Dendritic cell treated with granulocyte-macrophage colony-stimulating factor and Interleukin-4, amounts not matched to agents 40 ng/mL and 50 ng/mL, for 4 days (primary cell): Measurements from ENCODE around the gene ZNF892.
"Not testable (repeated sequence)": the region's sequence is repeated elsewhere in the genome, so short reads cannot be mapped to it uniquely, and the experiment has no call there.

Experiments
- H3K27ac Mint-ChIP-seq: one replicate; pipeline ENCODE4 v1.8.0; 2022; ENCODE audit warnings: mild to moderate bottlenecking, mixed read lengths
- H3K27me3 Mint-ChIP-seq: one replicate; pipeline ENCODE4 v1.8.0; 2022; ENCODE audit warnings: mild to moderate bottlenecking, mixed read lengths
- H3K36me3 Mint-ChIP-seq: one replicate; pipeline ENCODE4 v1.8.0; 2022; ENCODE audit warnings: low read depth, mixed read lengths
- H3K4me1 Mint-ChIP-seq: one replicate; pipeline ENCODE4 v1.8.0; 2022; ENCODE audit warnings: low read depth, mixed read lengths
- H3K4me3 Mint-ChIP-seq: one replicate; pipeline ENCODE4 v1.8.0; 2022; ENCODE audit warnings: mild to moderate bottlenecking, moderate library complexity, mixed read lengths
- H3K9me3 Mint-ChIP-seq: one replicate; pipeline ENCODE4 v1.8.0; 2022; ENCODE audit warnings: mixed read lengths
- intact Hi-C: fragments of 100-400 bp; cut with micrococcal nuclease; formaldehyde crosslinking; loops from one replicate; pipeline ENCODE4 v1.15.0; 2022

The ZNF892 gene

DNA sequence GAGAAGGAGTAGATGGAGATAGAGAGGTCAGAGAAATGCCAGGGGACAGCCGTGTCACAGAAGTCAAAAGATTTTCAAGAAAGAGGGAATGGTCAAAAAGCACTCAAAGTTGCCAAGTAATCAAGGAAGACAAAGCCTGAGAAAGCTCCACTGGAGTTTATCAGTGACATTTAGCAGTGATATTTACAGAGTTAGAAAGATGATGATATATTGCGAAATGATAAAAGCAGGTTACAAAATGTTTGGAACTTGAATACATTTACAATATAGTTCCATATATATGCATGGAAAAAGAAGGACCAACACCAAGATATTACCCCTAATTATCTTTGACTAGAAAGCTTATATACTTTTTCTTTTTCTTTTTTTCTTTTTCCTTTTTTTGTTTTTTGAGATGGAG is 21.3 kb upstream of the ZNF892 start:
- Mint-ChIP-seq H3K9me3 (peaks cover 49% of the 10 kb centered on the region), H3K4me1 (no peaks in the 10 kb centered on the region), H3K36me3 (peaks cover 28% of the 10 kb centered on the region), H3K27me3 (peaks cover 2% of the 10 kb centered on the region), H3K4me3 (no peak overlapping the region), H3K27ac (no peak overlapping the region)
- intact Hi-C loops, result no loop called here

DNA sequence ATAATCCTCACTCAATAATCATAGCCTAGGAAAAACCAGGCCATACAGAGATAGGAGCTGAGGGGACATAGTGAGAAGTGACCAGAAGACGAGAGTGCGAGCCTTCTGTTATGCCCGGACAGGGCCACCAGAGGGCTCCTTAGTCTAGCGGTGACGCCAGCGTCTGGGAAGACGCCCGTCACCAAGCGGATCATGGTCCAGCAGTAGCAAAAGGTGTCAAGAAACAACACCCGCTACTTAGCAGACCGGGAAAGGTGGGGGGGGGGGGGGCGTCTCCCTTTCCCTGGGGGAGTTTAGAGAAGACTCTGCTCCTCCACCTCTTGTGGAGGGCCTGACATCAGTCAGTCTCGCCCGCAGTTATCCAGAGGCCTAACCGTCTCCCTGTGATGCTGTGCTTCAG is 14.4 kb upstream of the ZNF892 start:
- H3K4me3 Mint-ChIP-seq, H3K9me3 Mint-ChIP-seq, H3K4me1 Mint-ChIP-seq, intact Hi-C loops, H3K27ac Mint-ChIP-seq, H3K36me3 Mint-ChIP-seq, H3K27me3 Mint-ChIP-seq: not testable (repeated sequence)

DNA sequence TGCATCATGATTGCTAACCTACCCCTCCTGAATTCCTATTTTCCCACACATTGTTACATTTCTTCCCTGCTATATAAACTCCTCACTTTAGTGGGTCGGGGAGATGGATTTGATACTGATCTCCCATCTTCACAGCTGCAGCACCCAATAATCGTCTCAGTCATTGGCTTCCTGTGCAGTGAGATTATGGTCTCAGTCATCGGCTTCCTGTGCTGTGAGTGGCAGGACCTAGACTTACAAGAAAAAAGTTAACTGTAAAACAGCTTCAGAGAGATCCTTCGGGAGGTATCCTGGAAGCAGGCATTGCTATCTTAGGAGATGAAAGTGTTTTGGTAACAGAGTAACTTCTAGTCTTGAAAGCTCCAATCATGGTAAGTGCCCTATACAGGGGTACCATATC is 3.4 kb upstream of the ZNF892 start:
- intact Hi-C loops, result no loop called here
- peaks cover 21% of the 10 kb centered on the region for H3K9me3 Mint-ChIP-seq
- H3K36me3 Mint-ChIP-seq, result peaks cover 13% of the 10 kb centered on the region
- no peak overlapping the region for H3K27ac Mint-ChIP-seq
- no peak overlapping the region for H3K4me3 Mint-ChIP-seq
- peaks cover 12% of the 10 kb centered on the region for H3K4me1 Mint-ChIP-seq
- peaks cover 6% of the 10 kb centered on the region for H3K27me3 Mint-ChIP-seq

DNA sequence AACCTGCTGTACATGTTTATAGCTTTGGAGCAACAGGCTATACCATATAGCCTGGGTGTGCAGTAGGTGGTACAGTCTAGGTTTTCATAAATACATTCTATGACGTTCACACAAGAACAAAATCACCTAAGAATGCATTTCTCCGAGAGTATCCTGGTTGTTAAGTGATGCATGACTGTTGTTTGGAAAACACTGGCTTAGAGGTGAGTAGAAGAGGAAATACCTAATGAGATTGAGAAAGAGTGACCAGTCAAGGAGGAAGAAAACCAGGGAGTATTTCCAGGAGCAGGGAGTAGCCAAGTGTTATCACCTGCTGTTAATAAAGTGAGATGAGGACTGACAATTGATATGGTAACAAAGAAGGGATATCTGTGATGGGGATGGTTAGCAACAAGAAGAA is 2.9 kb upstream of the ZNF892 start:
- intact Hi-C loops, result no loop called here
- Mint-ChIP-seq H3K27ac (no peak overlapping the region), H3K36me3 (peaks cover 18% of the 10 kb centered on the region), H3K4me1 (peaks cover 12% of the 10 kb centered on the region), H3K9me3 (peaks cover 26% of the 10 kb centered on the region), H3K27me3 (peaks cover 6% of the 10 kb centered on the region), H3K4me3 (no peak overlapping the region)

DNA sequence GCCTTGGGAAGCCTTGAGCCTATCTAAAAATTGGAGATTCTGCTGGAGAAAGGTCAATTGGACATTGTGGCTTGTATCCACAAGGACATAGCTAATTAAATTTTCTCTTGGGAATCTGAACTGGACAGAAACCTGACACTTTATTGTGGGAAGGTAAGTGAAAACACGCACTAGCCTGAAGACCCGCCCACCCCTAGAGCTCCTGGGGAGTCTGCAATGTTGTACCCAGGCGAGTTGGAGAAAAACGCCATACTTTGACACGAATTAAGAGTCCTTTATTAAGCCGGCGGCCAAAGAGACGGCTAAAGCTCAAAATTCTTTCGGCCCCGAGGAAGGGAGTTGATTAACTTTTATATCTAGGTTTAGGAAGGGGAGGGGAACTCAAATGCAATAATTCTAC is 1.2 kb upstream of the ZNF892 start:
- H3K4me1 Mint-ChIP-seq, result peaks cover 12% of the 10 kb centered on the region
- H3K9me3 Mint-ChIP-seq, result peaks cover 35% of the 10 kb centered on the region
- H3K4me3 Mint-ChIP-seq, result no peak overlapping the region
- peaks cover 6% of the 10 kb centered on the region for H3K27me3 Mint-ChIP-seq
- intact Hi-C loops, result no loop called here
- peaks cover 32% of the 10 kb centered on the region for H3K36me3 Mint-ChIP-seq
- no peak overlapping the region for H3K27ac Mint-ChIP-seq

DNA sequence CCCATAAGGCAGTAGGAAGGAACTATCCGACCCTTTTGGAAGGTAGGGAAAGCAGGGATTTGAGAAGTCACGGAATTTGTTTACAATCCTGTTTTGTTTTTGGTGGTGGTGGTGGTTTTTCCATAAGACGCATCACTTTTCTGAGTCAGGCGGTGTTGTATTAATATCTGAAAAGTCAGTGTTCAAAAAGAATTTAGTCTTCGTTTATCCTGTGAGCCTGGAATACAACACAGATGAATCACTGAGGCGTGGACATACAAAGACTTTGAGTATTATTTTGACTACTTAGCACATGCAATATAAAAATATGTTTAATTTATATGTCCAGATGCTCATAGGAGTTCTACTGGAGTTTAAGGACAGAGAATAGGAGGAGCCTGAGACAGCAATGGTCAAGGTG is 785 bp downstream of the ZNF892 start:
- Mint-ChIP-seq H3K4me1 (peaks cover 12% of the 10 kb centered on the region), H3K4me3 (peak overlapping the region; percentile 90), H3K36me3 (peaks cover 53% of the 10 kb centered on the region), H3K27ac (peak overlapping the region; percentile 91), H3K9me3 (peaks cover 51% of the 10 kb centered on the region), H3K27me3 (peaks cover 6% of the 10 kb centered on the region)
- intact Hi-C loops, result no loop called here

DNA sequence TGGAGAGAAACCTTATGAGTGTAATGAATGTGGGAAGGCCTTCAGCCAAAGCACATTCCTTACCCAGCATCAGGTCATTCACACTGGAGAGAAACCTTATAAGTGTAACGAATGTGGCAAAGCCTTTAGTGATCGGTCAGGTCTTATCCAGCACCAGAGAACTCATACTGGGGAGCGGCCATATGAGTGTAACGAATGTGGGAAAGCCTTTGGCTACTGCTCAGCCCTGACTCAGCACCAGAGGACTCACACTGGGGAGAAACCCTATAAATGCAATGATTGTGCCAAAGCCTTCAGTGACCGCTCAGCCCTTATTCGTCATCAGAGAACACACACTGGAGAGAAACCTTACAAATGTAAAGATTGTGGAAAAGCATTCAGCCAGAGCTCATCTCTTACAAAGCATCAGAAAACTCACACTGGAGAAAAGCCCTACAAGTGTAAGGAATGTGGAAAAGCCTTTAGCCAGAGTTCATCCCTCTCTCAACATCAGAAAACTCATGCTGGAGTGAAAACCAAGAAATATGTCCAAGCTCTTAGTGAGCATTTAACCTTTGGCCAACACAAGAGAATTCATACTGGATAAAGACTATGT is 7.8 kb downstream of the ZNF892 start:
- Mint-ChIP-seq H3K4me1 (no peaks in the 10 kb centered on the region), H3K36me3 (peaks cover 72% of the 10 kb centered on the region), H3K4me3 (no peak overlapping the region), H3K27me3 (no peaks in the 10 kb centered on the region), H3K9me3 (peaks cover 100% of the 10 kb centered on the region), H3K27ac (no peak overlapping the region)
- intact Hi-C loops, result no loop called here

DNA sequence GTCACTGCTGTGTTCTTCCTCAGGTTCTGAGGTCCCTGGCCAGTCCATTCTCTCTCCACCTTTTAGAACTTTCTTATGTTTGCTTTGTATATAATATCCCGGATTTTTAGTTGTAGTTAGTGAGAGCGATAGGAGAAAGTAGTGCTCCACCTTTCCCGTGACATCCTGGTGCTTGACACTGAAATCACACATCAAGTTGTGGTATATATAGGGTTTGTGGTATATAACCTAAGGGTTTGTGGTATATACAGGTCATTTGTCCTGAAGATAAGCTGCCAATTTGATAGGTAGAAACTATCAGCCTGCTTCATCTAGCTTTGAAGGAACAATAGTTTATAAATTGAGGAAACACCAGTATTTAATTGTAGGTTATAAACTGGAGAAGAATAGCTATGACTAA is 13.1 kb downstream of the ZNF892 start:
- intact Hi-C loops, result no loop called here
- Mint-ChIP-seq H3K36me3 (peaks cover 19% of the 10 kb centered on the region), H3K9me3 (peaks cover 92% of the 10 kb centered on the region), H3K4me1 (no peaks in the 10 kb centered on the region), H3K27ac (no peak overlapping the region), H3K27me3 (no peaks in the 10 kb centered on the region), H3K4me3 (no peak overlapping the region)

DNA sequence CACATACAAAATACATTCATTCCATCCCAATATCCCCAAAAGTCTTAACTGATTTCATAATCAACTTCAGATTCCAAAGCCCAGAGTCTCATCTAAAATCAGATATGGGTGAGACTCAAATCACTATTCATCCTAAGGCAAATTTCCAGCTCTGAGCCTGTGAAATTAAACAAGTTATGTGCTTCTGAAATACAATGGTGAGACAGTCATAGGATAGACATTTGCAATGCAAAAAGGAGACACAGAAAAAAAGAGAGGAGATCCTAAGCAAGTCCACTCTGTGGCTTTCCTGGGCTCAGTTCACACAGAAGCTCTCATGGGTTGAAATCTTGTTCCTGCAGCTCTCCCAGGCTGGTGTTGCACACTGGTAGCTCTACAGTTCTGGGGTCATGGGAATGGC is 18.3 kb downstream of the ZNF892 start:
- Mint-ChIP-seq H3K4me3 (no peak overlapping the region), H3K4me1 (no peaks in the 10 kb centered on the region), H3K36me3 (no peaks in the 10 kb centered on the region), H3K27me3 (no peaks in the 10 kb centered on the region), H3K9me3 (peaks cover 51% of the 10 kb centered on the region), H3K27ac (no peak overlapping the region)
- intact Hi-C loops, result no loop called here

DNA sequence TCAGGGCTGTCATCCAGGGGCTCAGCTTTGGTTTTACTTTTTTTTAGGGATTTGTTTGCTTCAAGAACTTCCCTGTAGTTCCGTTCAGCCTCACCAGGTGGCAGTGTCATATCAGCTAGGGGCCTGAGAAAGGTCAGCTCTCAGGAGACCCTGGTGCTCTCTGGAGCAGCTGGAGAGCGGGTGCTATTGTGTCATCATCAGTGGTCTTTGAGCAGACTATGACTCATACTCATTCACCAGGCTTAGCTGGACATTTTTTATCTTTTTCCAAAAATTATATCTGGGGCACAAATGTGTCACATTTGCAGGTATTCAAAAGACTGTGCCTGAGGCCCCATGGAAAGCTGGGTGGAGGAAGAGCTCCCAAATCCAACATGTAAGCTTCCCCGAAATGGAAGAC is 24.4 kb downstream of the ZNF892 start:
- peaks cover 9% of the 10 kb centered on the region for H3K9me3 Mint-ChIP-seq
- no peaks in the 10 kb centered on the region for H3K27me3 Mint-ChIP-seq
- no peak overlapping the region for H3K4me3 Mint-ChIP-seq
- H3K36me3 Mint-ChIP-seq, result no peaks in the 10 kb centered on the region
- H3K4me1 Mint-ChIP-seq, result peaks cover 5% of the 10 kb centered on the region
- intact Hi-C loops, result loop anchor here (1.0 to 2.0 kb wide), 2 partner anchors 84 to 497 kb away; no protein-coding TSS in a partner anchor
- H3K27ac Mint-ChIP-seq, result no peak overlapping the region

DNA sequence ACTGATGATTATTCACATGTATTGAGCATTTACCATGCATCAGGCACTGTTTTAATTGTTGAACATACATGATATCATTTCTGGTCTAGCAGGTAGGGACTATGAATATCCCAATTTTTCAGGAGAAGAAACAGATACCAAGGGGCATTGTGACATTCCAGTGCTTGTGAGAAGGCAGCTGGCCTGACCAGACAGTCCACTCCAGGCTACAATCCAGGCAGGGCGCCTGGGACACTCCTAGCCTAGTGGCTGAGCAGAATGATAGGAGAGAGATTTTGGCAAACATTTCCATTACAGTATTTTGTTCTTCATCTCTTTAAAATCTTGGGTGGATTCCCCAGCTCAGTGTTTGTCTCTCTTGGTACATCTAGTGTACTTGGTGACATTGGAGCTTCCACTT is 24.9 kb downstream of the ZNF892 start:
- intact Hi-C loops, result no loop called here

DNA sequence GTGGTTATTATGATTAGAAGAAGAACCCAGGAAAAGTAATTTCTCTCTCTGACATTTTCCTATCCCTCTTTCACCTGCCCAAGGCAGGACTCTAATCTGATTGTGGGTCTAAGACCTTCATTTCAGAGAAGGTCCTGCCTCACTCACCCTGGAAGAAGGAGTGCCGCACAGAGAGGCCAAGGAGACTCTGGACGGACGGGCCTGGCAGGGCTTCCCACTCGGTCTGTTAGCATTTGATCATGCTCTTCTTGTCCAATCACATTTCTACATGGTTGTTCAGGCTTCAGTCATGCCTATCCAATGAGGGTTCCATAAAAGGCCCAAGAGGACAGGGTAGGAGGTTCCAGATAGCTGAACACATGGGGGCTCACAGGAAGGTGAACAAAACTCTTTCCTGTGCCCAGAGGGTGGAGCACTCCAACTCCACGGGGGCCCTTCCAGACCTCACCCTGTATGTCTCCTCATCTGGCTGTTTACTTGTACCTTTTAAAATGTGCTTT is 27.0 kb downstream of the ZNF892 start:
- no peak overlapping the region for H3K27ac Mint-ChIP-seq
- H3K4me1 Mint-ChIP-seq, result peaks cover 5% of the 10 kb centered on the region
- H3K9me3 Mint-ChIP-seq, result peaks cover 9% of the 10 kb centered on the region
- intact Hi-C loops, result no loop called here
- no peaks in the 10 kb centered on the region for H3K27me3 Mint-ChIP-seq
- no peak overlapping the region for H3K4me3 Mint-ChIP-seq
- H3K36me3 Mint-ChIP-seq, result no peaks in the 10 kb centered on the region

More for the DNA sequence above, 24.9 kb downstream of the ZNF892 start:
- H3K36me3 Mint-ChIP-seq, result no peaks in the 10 kb centered on the region
- H3K4me1 Mint-ChIP-seq, result peaks cover 5% of the 10 kb centered on the region
- peaks cover 9% of the 10 kb centered on the region for H3K9me3 Mint-ChIP-seq
- no peak overlapping the region for H3K4me3 Mint-ChIP-seq
- H3K27ac Mint-ChIP-seq, result no peak overlapping the region
- no peaks in the 10 kb centered on the region for H3K27me3 Mint-ChIP-seq

DNA sequence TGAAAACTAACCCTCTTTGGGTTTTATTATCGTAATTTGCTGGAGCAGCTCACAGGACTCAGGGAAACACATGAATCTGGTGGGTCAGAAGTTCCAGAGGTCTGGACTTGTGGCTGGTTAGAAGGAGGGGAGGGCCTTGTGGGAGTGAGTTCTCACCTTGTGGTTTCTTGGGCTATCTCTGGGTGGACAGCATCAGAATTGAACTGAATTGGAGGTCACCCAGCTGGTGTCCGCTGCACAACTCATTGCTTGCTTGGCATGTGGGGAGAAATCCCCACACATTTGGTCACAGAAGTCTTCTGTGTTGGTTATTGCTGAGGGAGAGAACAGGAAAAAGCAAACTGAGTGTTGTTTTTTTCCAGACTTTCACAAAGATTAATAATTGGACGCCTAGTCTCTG is 27.5 kb downstream of the ZNF892 start:
- intact Hi-C loops, result no loop called here
- Mint-ChIP-seq H3K36me3 (no peaks in the 10 kb centered on the region), H3K4me1 (peaks cover 5% of the 10 kb centered on the region), H3K4me3 (no peak overlapping the region), H3K27me3 (no peaks in the 10 kb centered on the region), H3K9me3 (peaks cover 11% of the 10 kb centered on the region), H3K27ac (no peak overlapping the region)

DNA sequence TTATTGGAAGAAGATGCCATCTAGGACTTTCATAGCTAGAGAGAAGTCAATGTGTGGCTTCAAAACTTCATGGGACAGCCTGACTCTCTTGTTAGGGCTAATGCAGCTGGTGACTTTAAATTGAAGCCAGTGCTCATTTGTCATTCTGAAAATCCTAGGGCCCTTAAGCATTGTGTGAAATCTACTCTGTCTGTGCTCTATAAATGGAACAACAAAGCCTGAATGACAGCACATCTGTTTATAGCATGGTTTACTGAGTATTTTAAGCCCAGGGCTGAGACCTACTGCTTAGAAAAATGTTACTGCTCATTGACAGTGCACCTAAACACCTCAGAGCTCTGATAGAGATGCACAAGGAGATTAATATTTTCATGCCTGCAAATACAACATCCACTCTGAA is 30.8 kb downstream of the ZNF892 start:
- intact Hi-C loops, result no loop called here
- Mint-ChIP-seq H3K4me1 (peaks cover 5% of the 10 kb centered on the region), H3K36me3 (no peaks in the 10 kb centered on the region), H3K27me3 (no peaks in the 10 kb centered on the region), H3K9me3 (peaks cover 44% of the 10 kb centered on the region), H3K4me3 (no peak overlapping the region), H3K27ac (no peak overlapping the region)

DNA sequence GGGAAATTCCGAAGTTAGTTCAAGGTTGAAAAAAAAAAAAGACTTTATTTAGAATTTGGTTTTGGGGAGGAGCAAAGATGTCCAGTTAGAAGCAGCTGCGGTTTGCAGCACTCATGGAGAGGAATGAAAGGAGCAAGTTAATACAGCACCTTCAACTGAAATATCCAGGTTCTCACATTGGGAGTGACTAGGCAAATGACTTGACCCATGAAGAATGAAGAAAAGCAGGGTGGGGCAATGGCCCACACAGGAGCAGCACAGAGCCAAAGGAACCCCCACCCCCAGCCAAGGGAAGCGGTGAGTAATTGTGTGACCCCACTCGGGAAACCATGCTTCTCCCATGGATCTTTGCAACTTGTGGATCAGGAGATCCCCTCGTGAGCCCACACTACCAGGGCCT is 32.8 kb downstream of the ZNF892 start:
- Mint-ChIP-seq H3K27ac (no peak overlapping the region), H3K27me3 (no peaks in the 10 kb centered on the region), H3K36me3 (no peaks in the 10 kb centered on the region), H3K9me3 (peaks cover 54% of the 10 kb centered on the region), H3K4me3 (no peak overlapping the region), H3K4me1 (peaks cover 5% of the 10 kb centered on the region)
- intact Hi-C loops, result no loop called here
